Measurements from ENCODE around the gene UTS2. TPM values are rescaled to one million over a fixed set of nuclear protein-coding genes. Genes with fewer than 3 reads are reported as not detected.

The UTS2 gene
- polyA plus RNA-seq, 3 donors, result 0.11 TPM; not detected in 2

GRCh38 chr1:7824701-7825100 is 28.2 kb downstream of the UTS2 start:
- intact Hi-C loops (cut with micrococcal nuclease), result no loop called here
- peaks cover 1 to 8% (median 4%) of the 10 kb centered on the region in 3 donors for H3K27me3 Mint-ChIP-seq (ENCODE audit: low read depth in 3 of 3)
- Histone ChIP-seq H3K9ac (ENCODE audit: insufficient read depth, low read length, poor library complexity, severe bottlenecking) (no peak overlapping the region), H3K4me1 (ENCODE audit: control insufficient read depth in 1 of 2, insufficient read depth in 2 of 2, low read length in 2 of 2) (no peaks in the 10 kb centered on the region), H3K4me3 (replicated peaks in 1 of 3; ENCODE audit: low read depth in 2 of 3, low read length in 3 of 3) (no peak overlapping the region), H4K20me1 (ENCODE audit: insufficient read depth, low read length) (no peaks in the 10 kb centered on the region), H3K4me2 (replicated peaks; ENCODE audit: extremely low read depth, low read length, poor library complexity, severe bottlenecking) (no peak overlapping the region), H3K27ac (ENCODE audit: low read depth in 1 of 2, low read length in 2 of 2) (no peak overlapping the region), H2AFZ (ENCODE audit: insufficient read depth, low read depth, low read length, poor library complexity, severe bottlenecking) (no peak overlapping the region), H3K79me2 (ENCODE audit: insufficient read depth, low read length) (no peaks in the 10 kb centered on the region), H3K9me3 (replicated peaks in 1 of 2; ENCODE audit: control insufficient read depth in 1 of 2, insufficient read depth in 1 of 2, low read length in 2 of 2) (no peaks in the 10 kb centered on the region), H3K27me3 (ENCODE audit: control insufficient read depth in 2 of 2, insufficient read depth in 2 of 2, low read length in 2 of 2) (no peaks in the 10 kb centered on the region), H3K36me3 (replicated peaks in 1 of 2; ENCODE audit: control insufficient read depth in 1 of 2, insufficient read depth in 2 of 2, low read length in 2 of 2) (no peaks in the 10 kb centered on the region)
- no CpG with 5 or more reads among the region's 8 CpGs for WGBS (ENCODE audit: insufficient coverage)
- DNase-seq, result no peak
- H3K27ac Mint-ChIP-seq, result no peak overlapping the region
- H3K4me1 Mint-ChIP-seq, result peaks cover 3% of the 10 kb centered on the region
- no peak overlapping the region for H3K4me3 Mint-ChIP-seq
- H3K9me3 Mint-ChIP-seq, result no peaks in the 10 kb centered on the region
- no peak for TF ChIP-seq CTCF (IDR thresholded peaks at IDR 0.05)
- H3K36me3 Mint-ChIP-seq, result peaks cover under 1 to 12% of the 10 kb centered on the region in 2 donors

GRCh38 chr1:7821282-7821681 is 31.6 kb downstream of the UTS2 start:
- WGBS (ENCODE audit: insufficient coverage), result no CpG with 5 or more reads among the region's 3 CpGs
- H2AFZ ChIP-seq (ENCODE audit: insufficient read depth, low read depth, low read length, poor library complexity, severe bottlenecking), result no peak overlapping the region

More at GRCh38 chr1:7821282-7821681, 31.6 kb downstream of the UTS2 start:
- H3K27ac Mint-ChIP-seq, result no peak overlapping the region
- no peaks in the 10 kb centered on the region for H3K27me3 ChIP-seq (ENCODE audit: control insufficient read depth in 2 of 2, insufficient read depth in 2 of 2, low read length in 2 of 2)
- no peaks in the 10 kb centered on the region for H3K4me1 ChIP-seq (ENCODE audit: control insufficient read depth in 1 of 2, insufficient read depth in 2 of 2, low read length in 2 of 2)
- no peaks in the 10 kb centered on the region for H4K20me1 ChIP-seq (ENCODE audit: insufficient read depth, low read length)
- H3K9me3 ChIP-seq (replicated peaks in 1 of 2; ENCODE audit: control insufficient read depth in 1 of 2, insufficient read depth in 1 of 2, low read length in 2 of 2), result no peaks in the 10 kb centered on the region
- no peak overlapping the region for H3K4me3 Mint-ChIP-seq
- H3K4me2 ChIP-seq (replicated peaks; ENCODE audit: extremely low read depth, low read length, poor library complexity, severe bottlenecking), result no peak overlapping the region
- no peak overlapping the region for H3K4me3 ChIP-seq (replicated peaks in 1 of 3; ENCODE audit: low read depth in 2 of 3, low read length in 3 of 3)
- H3K36me3 ChIP-seq (replicated peaks in 1 of 2; ENCODE audit: control insufficient read depth in 1 of 2, insufficient read depth in 2 of 2, low read length in 2 of 2), result no peaks in the 10 kb centered on the region
- intact Hi-C loops (cut with micrococcal nuclease), result no loop called here
- H3K27ac ChIP-seq (ENCODE audit: low read depth in 1 of 2, low read length in 2 of 2), result no peak overlapping the region
- peaks cover 3 to 6% of the 10 kb centered on the region in 2 donors for H3K36me3 Mint-ChIP-seq
- H3K79me2 ChIP-seq (ENCODE audit: insufficient read depth, low read length), result no peaks in the 10 kb centered on the region
- H3K4me1 Mint-ChIP-seq, result peaks cover 2% of the 10 kb centered on the region
- no peak overlapping the region for H3K9ac ChIP-seq (ENCODE audit: insufficient read depth, low read length, poor library complexity, severe bottlenecking)
- no peak for TF ChIP-seq CTCF (IDR thresholded peaks at IDR 0.05)
- peaks cover 0 to 3% (median 0%) of the 10 kb centered on the region in 7 donors for H3K9me3 Mint-ChIP-seq
- DNase-seq, result no peak
- peaks cover 0 to 4% (median 1%) of the 10 kb centered on the region in 3 donors for H3K27me3 Mint-ChIP-seq (ENCODE audit: low read depth in 3 of 3)
